Stimulated activated CD8-positive, alpha-beta memory T cell treated with anti-CD3 and anti-CD28 coated beads, Interleukin-15, amount 100 ng/mL, for 1 hour (primary cell): ENCODE measurements around the gene CERS1.

Experiments used
- DNase-seq: peaks from one replicate; pipeline ENCODE4 v3.0.0-alpha.2; 2020; ENCODE audit warnings: low read depth

Gene CERS1, protein sequence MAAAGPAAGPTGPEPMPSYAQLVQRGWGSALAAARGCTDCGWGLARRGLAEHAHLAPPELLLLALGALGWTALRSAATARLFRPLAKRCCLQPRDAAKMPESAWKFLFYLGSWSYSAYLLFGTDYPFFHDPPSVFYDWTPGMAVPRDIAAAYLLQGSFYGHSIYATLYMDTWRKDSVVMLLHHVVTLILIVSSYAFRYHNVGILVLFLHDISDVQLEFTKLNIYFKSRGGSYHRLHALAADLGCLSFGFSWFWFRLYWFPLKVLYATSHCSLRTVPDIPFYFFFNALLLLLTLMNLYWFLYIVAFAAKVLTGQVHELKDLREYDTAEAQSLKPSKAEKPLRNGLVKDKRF

DNA sequence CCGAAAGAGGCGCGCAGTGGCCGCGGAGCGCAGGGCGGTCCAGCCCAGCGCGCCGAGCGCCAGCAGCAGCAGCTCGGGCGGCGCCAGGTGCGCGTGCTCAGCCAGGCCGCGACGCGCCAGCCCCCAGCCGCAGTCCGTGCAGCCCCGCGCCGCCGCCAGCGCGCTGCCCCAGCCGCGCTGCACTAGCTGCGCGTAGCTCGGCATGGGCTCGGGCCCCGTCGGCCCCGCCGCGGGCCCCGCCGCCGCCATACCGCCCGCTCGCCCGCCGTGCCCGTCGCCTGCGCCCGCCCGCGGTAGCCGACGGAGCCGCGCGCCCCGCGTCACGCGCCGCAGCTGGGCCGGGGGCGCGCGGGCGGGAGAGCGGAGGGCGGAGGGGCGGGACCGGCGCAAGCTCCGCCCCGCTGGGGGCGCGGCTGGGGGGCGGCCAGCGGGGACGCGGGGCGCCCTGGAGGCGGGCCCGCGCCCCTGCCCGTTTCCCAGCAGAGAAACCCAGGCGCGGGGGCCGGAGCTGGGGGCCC, at the start of gene CERS1:
CERS1 (minus strand) TSS at position 335 of the 518 bp plus-strand sequence; CDS start at position 249, 86 bp downstream.
- DNase-seq, result no peak

DNA sequence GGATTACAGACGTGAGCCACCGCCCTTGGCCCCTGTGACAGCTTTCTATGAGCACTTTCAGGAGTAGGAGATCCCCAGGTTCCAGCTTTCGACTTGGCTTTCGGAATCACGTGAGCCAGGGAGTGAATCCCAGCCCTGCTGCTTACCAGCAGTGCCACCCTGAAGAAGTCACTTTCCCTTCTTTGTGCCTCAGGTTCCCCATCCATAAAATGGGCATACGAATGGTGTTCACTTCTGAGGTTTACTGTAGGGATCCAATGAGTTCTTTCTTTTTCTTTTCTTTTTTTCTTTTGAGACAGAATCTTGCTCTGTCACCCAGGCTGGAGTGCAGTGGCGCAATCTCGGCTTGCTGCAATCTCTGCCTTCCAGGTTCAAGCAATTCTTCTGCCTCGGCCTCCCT, 49.3 kb upstream of the CERS1 start:
- DNase-seq, result no peak

DNA sequence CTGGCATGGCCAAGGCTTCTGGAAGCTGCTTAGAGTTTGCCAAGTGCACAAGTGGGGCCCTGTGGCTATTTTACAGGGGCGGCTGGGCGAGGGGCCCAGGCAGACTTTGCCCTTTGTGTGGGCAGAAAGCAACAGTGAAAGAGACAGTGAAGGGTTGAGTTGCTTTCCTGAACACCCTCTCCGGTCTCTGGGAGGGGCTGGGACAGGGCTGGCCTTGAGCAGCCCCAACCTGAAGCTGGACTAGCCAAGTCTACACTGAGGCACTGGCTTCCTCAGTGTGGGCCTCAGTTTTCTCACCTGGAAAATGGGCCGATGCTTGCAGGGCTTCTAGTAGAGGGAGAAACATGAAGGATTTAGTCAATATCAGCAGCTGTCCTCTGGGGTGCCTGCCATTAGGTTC, 47.5 kb upstream of the CERS1 start:
- DNase-seq, result no peak

DNA sequence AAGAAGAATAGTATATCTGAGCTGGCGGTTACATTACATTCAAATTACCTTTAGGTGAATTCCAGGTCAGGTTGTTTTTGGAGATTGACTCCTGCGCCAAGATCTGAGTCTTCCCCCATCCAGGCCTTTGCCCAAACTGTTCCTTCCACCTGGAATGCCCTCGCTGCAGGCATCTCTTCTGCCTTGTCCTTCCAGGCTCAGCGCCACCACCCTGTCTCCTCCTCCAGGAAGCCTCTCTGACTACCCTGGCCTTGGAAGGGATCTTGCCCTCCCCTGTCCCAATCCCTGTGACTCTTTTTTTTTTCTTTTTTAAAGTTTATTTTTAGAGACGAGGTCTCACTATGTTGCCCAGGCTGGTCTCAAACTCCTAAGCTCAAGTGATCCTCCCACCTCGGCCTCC, 46.7 kb upstream of the CERS1 start:
- DNase-seq, result no peak

DNA sequence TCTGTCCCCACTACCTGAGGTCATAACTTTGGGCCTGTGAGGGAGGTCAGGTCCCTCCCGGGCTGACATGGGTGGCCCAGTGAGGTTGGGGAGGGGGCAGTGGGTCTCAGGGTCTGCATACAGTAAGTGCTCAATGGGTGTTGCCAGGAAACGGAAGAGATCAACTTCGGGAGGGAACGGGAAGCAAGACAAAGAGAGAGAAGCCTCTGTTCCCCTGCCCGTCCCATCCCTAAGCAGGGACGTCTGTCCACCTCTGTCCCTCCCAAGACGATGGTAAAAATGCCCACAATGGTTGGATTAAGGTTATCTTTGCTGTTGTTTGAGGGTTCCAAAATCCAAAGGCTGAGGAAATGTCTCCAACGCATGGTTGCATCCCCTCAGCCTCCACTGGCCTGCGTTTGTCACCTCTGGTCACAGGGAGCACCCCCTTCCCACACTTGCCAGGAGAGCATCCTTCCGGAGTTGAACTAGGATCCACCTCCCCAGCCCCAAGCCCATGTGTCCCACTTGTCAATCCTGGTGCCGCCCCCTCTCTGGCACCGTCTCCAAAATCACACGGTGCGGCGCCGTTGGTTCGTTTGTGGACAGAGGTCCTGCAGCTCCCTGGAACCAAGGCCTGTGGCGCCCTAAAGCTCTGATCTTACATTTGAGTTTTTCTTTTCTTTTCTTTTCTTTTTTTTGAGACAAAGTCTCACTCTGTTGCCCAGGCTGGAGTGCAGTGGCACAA, 45.8 kb upstream of the CERS1 start:
- no peak for DNase-seq

DNA sequence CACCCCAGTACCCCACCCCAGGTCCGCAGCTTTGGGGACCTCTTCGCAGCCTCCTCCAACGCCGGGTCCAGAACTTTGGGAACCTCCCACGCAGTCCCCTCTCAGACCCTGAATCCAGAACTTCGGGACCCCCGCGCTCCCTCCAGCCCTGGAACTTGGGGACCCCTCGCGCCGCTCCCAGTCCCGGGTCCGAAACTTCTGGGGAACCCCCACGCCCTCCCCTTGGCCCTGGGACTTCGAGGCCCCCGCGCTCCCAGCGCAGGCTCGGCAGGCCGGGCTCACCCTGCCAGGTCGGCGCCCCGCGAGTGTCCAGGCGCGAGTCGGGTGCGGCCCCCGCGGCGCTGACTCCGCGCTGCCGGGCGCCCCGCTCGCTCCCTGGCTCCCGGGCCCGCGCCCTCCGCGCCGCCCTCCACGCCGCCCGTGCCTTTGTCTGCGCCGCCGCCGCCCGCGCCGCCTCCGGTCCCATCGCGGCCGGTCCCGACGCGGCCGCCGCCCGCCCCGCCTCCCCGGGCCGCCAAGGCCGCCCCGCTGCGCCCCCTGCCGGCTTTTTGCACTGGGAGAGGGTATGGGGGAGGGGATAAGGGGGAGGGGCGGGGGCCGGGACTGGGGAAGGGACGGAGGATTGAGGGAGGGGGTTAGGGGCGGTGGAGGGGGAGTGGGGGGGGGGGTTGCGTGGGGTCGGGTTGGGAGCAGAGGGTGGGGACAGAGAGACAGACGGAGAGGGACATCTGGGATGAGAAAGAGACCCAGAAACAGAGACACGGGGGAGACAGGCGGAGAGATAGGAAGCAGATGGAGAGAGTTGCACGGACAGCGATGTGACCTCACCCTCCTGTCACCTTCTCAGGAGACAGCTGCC, 45.0 kb upstream of the CERS1 start, which contains the start of gene HOMER3:
HOMER3 (minus strand) TSS at position 449 of the 859 bp plus-strand sequence. CDS start 2,235 bp downstream, outside the sequence.
- DNase-seq, result peak; percentile 64

- no peak for DNase-seq
These were observed 44.2 kb upstream of the CERS1 start for GRCh38 chr19:18939922-18940768.

GRCh38 chr19:18939163-18939562, 43.2 kb upstream of the CERS1 start:
- no peak for DNase-seq

GRCh38 chr19:18933297-18933696, 37.3 kb upstream of the CERS1 start:
- no peak for DNase-seq

DNA sequence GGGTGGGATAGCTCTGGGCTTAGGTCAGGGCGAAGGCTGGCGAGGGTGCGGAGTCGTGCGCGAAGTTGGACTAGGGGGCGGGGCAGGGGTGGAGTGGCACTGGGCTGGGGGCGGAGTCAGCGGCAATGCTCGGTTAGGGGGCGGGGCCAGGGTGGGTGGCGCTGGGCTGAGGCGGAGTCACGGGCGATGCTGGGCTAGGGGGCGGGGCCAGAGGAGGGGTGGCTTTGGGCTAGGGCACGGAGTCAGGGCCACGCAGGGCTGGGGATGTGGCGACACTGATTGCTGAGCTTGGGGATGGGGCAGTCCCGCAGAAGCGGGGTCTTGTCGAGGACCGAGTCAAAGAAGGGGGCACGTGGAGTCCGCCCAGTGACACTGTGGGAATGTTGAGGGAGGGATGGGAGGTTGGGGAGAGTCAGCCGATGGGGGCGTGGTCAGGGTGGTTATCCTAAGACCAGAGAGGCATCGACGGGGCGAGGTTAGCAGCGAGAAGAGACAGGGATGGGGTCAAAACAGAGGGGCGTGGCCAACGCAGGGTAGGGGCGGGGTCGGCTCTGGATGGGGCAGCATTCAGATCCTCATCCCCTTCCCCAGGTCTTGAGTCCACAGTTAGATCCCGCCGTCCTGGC, 36.4 kb upstream of the CERS1 start:
- peak; percentile 68 for DNase-seq

GRCh38 chr19:18931316-18932162, 35.6 kb upstream of the CERS1 start:
- no peak for DNase-seq

- no peak for DNase-seq
These were observed 33.4 kb upstream of the CERS1 start for GRCh38 chr19:18929311-18929710.

GRCh38 chr19:18928018-18928805, 32.3 kb upstream of the CERS1 start:
- no peak for DNase-seq

DNA sequence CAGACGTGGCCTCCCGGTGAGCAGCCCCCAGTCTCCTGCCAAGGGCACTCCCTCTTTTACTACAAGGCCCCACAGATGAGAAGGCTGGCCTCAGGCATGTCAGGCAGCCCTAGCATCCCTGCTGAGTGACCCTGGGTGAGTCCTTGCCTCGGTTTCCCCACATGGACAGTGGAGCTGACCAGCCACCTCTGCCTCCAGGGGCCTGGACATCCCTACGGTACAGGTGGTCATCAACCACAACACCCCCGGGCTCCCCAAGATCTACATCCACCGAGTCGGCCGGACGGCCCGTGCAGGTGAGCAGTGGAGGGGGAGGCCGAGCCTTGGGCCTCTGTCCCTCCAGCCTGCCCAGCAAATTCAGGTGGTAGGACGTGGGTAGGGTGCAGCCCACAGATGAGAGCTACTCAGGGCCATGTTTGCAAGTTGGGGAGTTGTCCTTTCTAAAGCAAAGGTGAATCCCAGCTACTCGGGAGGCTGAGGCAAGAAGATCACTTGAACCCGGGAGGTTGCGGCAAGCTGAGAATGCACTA, 28.8 kb upstream of the CERS1 start:
- no peak for DNase-seq

- DNase-seq, result no peak
These were observed 26.4 kb upstream of the CERS1 start for GRCh38 chr19:18922228-18922985.

DNA sequence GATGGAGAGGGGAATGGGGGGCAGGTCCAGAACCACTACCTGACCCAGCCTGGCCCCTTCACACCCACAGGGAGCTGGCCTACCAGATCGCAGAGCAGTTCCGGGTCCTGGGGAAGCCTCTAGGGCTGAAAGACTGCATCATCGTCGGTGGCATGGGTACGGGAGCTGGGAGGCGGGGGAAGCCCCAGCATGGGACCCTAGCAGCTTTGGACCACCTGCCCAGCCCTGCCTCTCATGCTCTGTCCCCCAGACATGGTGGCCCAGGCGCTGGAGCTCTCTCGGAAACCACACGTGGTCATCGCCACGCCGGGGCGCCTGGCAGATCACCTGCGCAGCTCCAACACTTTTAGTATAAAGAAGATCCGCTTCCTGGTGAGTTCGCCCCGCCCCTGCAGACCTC, 25.6 kb upstream of the CERS1 start:
- no peak for DNase-seq

GRCh38 chr19:18920400-18920799, 24.4 kb upstream of the CERS1 start:
- no peak for DNase-seq

GRCh38 chr19:18919900-18920214, 23.9 kb upstream of the CERS1 start:
- DNase-seq, result no peak
